Immature natural killer cell (primary cell): ENCODE measurements around the gene RASSF7. TPM values are rescaled to one million over a fixed set of nuclear protein-coding genes. Genes with fewer than 3 reads are reported as not detected.

Experiments used
- DNase-seq, 3 donors: peaks; one replicate each; pipeline ENCODE4 v3.0.0; 2022; ENCODE audit warnings: mixed read lengths in 1 of 3
- H3K27ac Mint-ChIP-seq, 6 donors: one replicate each; pipeline ENCODE4 v1.8.0; 2020; ENCODE audit warnings: mixed read lengths in 6 of 6, mild to moderate bottlenecking in 5 of 6, inconsistent platforms in 4 of 6, moderate library complexity in 3 of 6
- H3K27me3 Mint-ChIP-seq, 3 donors: one replicate each; pipeline ENCODE4 v1.8.0; 2020 to 2021; ENCODE audit warnings: low read depth in 3 of 3, mild to moderate bottlenecking in 3 of 3, mixed read lengths in 3 of 3, moderate library complexity in 3 of 3, inconsistent platforms in 1 of 3
- H3K36me3 Mint-ChIP-seq, 3 donors: one replicate each; pipeline ENCODE4 v1.8.0; 2020; ENCODE audit warnings: mixed read lengths in 3 of 3, inconsistent platforms in 2 of 3, mild to moderate bottlenecking in 2 of 3
- H3K4me1 Mint-ChIP-seq, 2 donors: one replicate each; pipeline ENCODE4 v1.8.0; 2020; ENCODE audit warnings: inconsistent platforms in 2 of 2, mild to moderate bottlenecking in 2 of 2, mixed read lengths in 2 of 2, moderate library complexity in 1 of 2
- H3K4me3 Mint-ChIP-seq, 5 donors: one replicate each; pipeline ENCODE4 v1.8.0; 2020; ENCODE audit warnings: mild to moderate bottlenecking in 5 of 5, mixed read lengths in 5 of 5, inconsistent platforms in 3 of 5, moderate library complexity in 3 of 5
- H3K9me3 Mint-ChIP-seq, 6 donors: one replicate each; pipeline ENCODE4 v1.8.0; 2020; ENCODE audit warnings: mild to moderate bottlenecking in 6 of 6, mixed read lengths in 6 of 6, inconsistent platforms in 4 of 6, moderate library complexity in 3 of 6
- polyA plus RNA-seq, 3 donors: library from polyadenylated mRNA; unstranded; fragments of 300-500 nt; fragmentation: Illumina TruSeq; gene quantifications; one replicate each; pipeline ENCODE4 v1.2.3, GENCODE V29; 2021

The RASSF7 gene
- polyA plus RNA-seq, 3 donors from 2014 or later, result 20.3 to 31.9 (median 31.5) TPM

DNA sequence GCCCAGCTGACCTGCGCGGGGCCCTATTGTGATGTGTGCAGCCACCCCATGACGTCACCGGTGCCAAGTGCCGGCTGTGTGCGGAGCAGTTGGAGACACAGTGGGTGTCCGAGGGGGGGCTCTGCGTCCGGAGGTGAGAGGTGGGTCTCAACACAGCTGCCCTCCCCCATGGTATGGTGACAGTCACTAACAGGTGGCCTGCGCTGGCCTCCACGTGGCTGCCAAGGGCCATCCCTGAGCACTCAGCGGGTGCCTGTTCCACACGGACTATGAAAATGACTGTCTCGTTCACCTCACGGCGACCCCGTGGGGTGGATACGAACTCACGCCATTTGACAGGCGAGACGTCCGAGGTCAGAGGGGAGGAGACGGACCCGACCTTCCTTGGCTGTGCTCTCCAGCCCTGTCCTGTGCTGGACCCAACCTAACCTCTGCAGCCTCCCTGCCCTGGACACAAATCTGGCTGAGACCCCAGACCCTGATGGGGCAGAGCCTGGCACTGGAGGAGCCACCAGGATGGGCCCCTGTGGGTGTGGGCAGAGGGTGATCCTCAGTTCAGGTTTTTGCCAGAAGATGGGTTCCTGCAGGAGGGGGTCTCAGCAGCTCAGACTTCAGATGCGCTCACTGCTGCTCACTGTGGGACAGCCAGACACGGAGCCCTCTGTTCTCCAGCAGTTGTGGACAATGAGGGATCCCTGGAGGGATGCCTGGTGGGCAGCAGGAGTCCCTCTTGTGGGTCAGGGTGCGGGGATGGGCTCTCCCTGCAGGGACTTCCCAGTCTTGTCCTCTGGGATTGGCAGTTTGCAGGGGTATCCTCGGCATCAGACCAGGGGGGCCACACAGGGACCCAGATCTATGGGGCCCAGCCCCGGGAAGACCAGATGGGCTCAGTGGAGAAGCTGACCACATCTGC is 31.7 kb upstream of the RASSF7 start:
- H3K27ac Mint-ChIP-seq, result no peak overlapping the region

DNA sequence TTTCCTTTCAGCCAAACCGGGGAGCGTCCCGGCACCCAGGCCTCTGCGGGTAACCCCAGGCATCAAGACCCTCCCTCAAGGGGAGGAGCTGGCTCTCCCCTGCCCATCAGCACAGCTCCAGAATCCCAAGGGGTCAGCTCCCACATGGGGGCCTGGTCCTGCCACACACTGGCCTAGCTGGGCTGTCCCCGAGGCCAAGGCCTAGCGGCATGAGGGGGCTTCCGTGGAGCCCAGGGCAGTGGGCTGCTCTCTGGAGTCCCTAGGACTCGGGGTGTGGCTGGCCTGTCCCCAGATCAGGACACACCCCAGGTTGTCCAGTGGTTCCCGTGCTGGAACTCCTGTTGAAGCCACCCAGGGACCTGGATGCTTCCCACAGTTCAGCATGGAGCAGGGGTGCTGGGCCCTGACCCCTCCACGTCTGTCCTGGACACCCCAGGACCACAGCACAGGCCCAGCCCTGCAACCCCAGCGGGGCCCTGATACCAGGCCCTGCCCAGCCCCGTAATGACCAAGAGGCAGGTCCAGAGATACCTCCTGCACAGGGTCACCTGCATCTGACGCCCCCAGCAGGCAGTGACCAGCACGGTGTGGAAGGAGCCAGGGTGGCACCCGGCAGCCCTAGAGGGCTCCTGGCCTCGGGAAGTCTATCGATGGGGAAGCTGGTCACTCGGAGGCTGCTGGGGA is 30.9 kb upstream of the RASSF7 start:
- no peak overlapping the region for H3K27ac Mint-ChIP-seq
- no peaks in the 10 kb centered on the region for H3K9me3 Mint-ChIP-seq
- no peaks in the 10 kb centered on the region for H3K27me3 Mint-ChIP-seq

More for the DNA sequence above, 31.7 kb upstream of the RASSF7 start:
- Mint-ChIP-seq H3K27me3 (peaks cover 0 to under 1% (median 0%) of the 10 kb centered on the region in 3 donors), H3K4me1 (peaks cover 0 to 2% of the 10 kb centered on the region in 2 donors), H3K4me3 (no peak overlapping the region), H3K9me3 (no peaks in the 10 kb centered on the region), H3K36me3 (no peaks in the 10 kb centered on the region)
- no peak for DNase-seq

DNA sequence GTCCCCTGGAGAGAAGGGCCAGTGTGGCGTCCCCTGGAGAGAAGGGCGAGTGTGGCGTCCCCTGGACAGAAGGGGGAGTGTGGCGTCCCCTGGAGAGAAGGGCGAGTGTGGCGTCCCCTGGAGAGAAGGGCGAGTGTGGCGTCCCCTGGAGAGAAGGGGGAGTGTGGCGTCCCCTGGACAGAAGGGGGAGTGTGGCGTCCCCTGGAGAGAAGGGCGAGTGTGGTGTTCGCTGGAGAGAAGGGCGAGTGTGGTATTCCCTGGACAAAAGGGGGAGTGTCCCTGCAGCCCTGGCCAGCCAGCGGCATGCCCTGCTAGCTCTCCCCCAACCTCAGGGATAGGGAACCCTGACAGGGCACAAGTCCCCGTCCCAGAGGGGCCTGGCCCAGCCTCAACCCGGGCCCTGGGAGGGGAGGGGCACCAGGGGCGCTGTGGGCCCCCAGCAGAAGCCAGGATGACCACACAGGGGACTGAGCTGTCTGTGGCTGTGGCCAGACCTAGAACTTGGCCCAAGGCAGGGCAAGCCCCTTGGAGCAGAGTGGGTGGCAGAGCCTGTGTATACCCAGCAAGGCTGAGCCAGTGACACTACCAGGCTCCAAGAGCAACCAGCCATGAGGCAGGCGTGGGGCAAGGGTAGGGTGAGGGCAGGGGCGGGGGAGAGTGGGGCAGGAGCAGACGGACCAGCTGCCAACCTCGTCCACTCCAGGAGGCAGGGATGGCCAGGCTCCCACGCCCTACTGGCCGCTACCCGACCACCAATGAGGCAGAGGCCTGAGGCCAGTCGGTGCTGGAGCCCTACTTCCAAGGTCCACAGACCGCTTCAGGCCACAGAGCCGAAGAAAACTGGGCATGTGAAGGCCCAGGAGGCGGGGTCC is 29.6 kb upstream of the RASSF7 start:
- Mint-ChIP-seq H3K36me3 (no peaks in the 10 kb centered on the region), H3K27me3 (peaks cover 0 to 2% (median 0%) of the 10 kb centered on the region in 3 donors), H3K4me1 (peaks cover 3 to 4% of the 10 kb centered on the region in 2 donors), H3K9me3 (no peaks in the 10 kb centered on the region), H3K27ac (no peak overlapping the region), H3K4me3 (peak overlapping the region in 1 of 5 donors; percentile 21)
- no peak for DNase-seq

More for the DNA sequence above, 30.9 kb upstream of the RASSF7 start:
- Mint-ChIP-seq H3K36me3 (no peaks in the 10 kb centered on the region), H3K4me1 (peaks cover 0 to 2% of the 10 kb centered on the region in 2 donors), H3K4me3 (no peak overlapping the region)
- DNase-seq, result no peak

DNA sequence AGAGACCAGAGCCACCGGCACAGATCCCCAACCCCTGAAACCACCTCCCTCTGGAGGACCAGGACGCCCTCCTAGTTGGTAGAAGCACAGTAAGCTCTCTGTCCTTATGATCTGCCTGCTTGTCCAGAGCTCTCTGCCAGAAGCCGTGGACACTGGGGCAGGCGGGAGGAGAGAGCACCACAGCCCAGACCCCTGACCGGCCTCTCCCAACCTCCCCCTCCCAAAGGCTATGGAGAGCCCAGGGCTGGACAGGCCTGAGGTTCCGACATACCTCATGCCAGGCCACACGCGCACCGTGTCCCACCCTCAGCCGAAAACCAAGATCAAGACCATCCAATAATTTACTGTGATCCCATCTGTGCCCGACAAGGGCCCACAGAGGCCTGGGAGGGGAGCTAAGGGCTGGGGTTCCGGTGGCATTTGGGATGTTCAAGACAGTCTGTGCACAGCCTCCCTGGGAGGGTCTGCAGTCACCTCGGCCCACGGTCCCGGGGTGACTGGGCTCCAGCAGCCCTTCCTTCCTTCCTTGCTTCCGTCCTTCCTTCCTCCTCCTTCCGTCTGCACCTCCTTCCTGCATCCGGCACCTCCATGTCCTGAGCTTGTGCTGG is 28.7 kb upstream of the RASSF7 start:
- DNase-seq, result no peak
- peak overlapping the region in 1 of 6 donors; percentile 48 for H3K27ac Mint-ChIP-seq
- H3K4me3 Mint-ChIP-seq, result peak overlapping the region in 2 of 5 donors; percentile 17 to 21

DNA sequence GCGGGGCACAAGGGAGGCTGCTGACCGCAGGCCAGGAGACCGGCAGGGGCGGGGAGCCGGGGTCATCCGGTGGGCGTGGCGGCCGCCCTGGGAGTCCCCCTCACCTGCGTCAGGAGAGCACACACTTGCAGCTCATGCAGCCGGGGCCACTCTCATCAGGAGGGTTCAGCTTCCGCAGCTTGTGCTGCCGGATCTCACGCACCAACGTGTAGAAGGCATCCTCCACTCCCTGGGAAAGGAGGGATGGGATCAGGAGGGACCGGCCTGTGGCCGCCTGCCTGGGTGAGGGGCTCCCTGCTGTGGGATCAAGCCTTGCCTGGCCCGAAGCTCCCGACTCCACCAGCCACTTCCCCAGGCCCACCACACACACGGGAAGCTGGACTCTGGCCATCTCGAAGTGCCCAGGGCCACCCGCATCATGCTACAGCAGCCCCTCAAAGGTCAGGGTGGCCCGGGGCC is 28.2 kb upstream of the RASSF7 start:
- H3K27ac Mint-ChIP-seq, result no peak overlapping the region
- no peak overlapping the region for H3K4me3 Mint-ChIP-seq
- no peaks in the 10 kb centered on the region for H3K9me3 Mint-ChIP-seq

More for the DNA sequence above, 28.7 kb upstream of the RASSF7 start:
- Mint-ChIP-seq H3K36me3 (no peaks in the 10 kb centered on the region), H3K9me3 (no peaks in the 10 kb centered on the region), H3K27me3 (peaks cover 0 to 5% (median 2%) of the 10 kb centered on the region in 3 donors), H3K4me1 (peaks cover 6 to 7% of the 10 kb centered on the region in 2 donors)

GRCh38 chr11:532986-533585 is 27.7 kb upstream of the RASSF7 start:
- Mint-ChIP-seq H3K27me3 (peaks cover 3 to 8% (median 5%) of the 10 kb centered on the region in 3 donors), H3K27ac (no peak overlapping the region), H3K4me1 (peaks cover 6 to 15% of the 10 kb centered on the region in 2 donors), H3K36me3 (no peaks in the 10 kb centered on the region), H3K4me3 (peak overlapping the region in 1 of 5 donors; percentile 35), H3K9me3 (no peaks in the 10 kb centered on the region)
- DNase-seq, result no peak

More for the DNA sequence above, 28.2 kb upstream of the RASSF7 start:
- peaks cover 6 to 10% of the 10 kb centered on the region in 2 donors for H3K4me1 Mint-ChIP-seq
- no peaks in the 10 kb centered on the region for H3K36me3 Mint-ChIP-seq
- DNase-seq, result no peak
- H3K27me3 Mint-ChIP-seq, result peaks cover 3 to 8% (median 5%) of the 10 kb centered on the region in 3 donors

DNA sequence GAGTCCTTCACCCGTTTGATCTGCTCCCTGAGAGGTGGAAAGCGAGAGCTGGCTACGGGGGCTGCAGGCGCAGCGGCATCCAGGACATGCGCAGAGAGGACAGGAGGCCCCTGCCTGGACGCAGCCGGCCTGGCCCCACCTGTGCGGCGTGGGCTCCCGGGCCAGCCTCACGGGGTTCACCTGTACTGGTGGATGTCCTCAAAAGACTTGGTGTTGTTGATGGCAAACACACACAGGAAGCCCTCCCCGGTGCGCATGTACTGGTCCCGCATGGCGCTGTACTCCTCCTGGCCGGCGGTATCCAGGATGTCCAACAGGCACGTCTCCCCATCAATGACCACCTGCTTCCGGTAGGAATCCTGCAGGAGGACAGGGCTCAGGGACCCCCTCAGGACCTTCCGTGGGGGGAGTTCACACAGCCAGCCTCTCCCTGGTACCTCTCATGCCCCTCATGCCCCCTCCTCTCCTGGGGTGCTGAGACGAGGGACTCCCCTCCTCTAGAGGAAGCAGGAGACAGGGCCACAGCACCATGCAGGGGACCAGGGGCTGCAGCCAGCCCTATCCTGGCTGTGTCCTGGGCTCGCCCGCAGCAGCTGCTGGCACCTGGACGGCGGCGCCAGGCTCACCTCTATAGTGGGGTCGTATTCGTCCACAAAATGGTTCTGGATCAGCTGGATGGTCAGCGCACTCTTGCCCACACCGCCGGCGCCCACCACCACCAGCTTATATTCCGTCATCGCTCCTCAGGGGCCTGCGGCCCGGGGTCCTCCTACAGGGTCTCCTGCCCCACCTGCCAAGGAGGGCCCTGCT is 27.0 kb upstream of the RASSF7 start:
- H3K4me3 Mint-ChIP-seq, result peak overlapping the region in 2 of 5 donors; percentile 35 to 42

DNA sequence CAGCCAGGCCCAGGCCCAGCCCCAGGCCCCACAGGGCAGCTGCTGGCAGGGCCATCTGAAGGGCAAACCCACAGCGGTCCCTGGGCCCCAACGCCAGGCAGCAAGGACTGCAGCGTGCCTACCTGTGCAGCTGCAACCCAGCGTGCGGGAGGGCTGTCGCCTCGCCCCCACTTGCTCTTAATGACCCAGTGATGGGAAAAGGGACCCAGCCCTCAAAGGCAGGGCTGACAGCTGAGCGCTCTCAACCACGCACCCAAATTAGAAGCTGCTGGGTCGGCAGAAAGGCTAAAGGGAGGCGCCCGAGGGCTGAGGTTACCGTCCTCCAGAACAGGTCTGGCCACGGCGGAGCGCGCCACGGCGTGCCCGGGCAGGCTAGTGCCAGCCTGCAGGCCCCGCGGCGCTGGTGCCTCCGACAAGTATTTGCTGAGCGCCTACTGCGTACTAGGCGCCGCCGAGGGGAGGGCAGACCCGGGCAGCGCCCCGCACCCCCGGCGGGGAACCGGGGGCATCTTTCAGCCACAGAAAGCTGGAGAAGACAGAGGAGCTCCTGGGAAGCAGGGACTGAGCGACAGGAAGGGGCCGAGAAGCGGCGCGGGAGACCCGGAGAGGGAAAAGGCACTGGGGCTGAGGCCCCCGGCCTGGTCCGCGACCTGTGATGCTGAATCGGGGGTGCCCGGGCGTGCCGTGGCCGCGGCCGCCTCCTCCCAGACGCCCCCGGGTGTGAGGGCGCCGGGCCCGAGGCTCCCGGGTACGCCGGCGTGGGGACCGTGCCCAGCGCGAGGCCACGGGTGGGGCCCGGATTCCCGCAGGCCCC is 26.2 kb upstream of the RASSF7 start:
- peak in 2 of 3 donors; percentile 18 to 32 for DNase-seq
- H3K9me3 Mint-ChIP-seq, result no peaks in the 10 kb centered on the region
- H3K4me1 Mint-ChIP-seq, result peaks cover 6 to 20% of the 10 kb centered on the region in 2 donors
- H3K4me3 Mint-ChIP-seq, result peak overlapping the region; percentile 30 to 63 (median 55)
- no peak overlapping the region for H3K27ac Mint-ChIP-seq
- peaks cover 4 to 8% (median 5%) of the 10 kb centered on the region in 3 donors for H3K27me3 Mint-ChIP-seq
- no peaks in the 10 kb centered on the region for H3K36me3 Mint-ChIP-seq

More for the DNA sequence above, 27.0 kb upstream of the RASSF7 start:
- Mint-ChIP-seq H3K36me3 (no peaks in the 10 kb centered on the region), H3K4me1 (peaks cover 6 to 20% of the 10 kb centered on the region in 2 donors), H3K27ac (no peak overlapping the region), H3K27me3 (peaks cover 4 to 8% (median 5%) of the 10 kb centered on the region in 3 donors), H3K9me3 (no peaks in the 10 kb centered on the region)
- DNase-seq, result no peak

DNA sequence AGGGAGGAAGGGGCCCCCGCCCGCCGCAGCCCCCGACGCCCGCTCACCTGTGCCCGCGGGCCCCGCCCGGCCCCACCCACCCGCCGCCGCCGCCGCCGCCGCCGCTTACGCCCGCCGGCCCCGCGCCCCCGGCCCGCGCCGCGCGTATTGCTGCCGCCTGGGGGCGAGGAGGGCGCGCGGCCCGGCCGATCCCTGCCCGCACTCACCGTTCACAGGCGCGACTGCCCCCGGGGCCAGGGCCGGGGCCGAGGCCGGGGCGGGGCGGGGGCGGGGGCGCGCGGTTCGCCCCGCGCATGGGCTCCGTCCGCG is 25.6 kb upstream of the RASSF7 start:
- H3K36me3 Mint-ChIP-seq, result no peaks in the 10 kb centered on the region
- H3K9me3 Mint-ChIP-seq, result no peaks in the 10 kb centered on the region
- no peak for DNase-seq
- H3K4me1 Mint-ChIP-seq, result peaks cover 6 to 20% of the 10 kb centered on the region in 2 donors
- peaks cover 4 to 8% (median 5%) of the 10 kb centered on the region in 3 donors for H3K27me3 Mint-ChIP-seq
- peak overlapping the region in 1 of 5 donors; percentile 12 for H3K4me3 Mint-ChIP-seq
- H3K27ac Mint-ChIP-seq, result no peak overlapping the region

DNA sequence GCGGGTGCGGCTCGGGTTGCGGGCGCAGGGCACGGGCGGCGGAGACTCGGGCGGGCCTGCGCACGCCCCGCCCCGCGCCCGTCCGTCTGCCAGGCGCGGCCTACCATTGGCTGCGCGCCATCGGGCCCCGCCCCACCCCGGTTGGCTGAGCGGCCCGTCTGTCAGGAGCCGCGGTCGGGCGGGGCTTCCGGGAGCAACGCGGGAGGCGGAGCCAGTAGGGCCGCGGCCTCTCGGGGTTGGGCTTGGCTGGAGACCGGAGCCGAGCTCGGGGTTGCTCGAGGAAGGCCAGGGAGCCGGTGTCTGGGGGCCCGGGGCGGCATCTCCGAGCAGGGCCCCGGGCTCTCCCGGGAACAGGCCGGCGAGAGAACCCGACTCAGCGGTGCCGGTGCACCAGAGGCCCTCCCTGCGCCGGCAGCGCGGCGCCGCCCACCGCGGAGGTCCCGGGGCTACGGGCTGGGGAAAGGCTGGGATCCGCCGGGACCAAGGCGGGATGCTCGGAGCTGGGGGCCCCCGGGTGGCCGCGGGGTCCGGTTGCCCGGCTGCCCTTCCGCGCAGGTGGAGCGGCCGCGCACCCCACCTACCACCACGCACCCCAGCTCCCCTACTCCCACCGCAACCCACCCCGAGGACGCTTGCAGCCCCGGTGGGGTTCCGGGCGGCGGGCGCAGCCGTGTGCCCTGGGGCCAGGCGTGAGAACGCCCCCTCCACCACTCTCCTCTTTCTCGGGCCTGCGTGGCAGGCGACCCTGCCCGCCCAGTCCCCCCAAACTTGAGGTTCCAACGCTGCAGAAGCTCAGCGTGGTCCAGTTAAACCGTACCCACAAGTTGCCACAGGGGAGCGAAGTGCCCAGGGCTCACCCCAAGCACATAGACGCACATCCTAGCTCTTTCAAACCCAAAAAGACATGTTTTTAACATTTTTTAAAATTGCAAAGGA is 25.0 kb upstream of the RASSF7 start, which contains the start of gene HRAS:
Gene HRAS, minus strand, starts transcription at position 58 of the 936 bp plus-strand sequence.
- peak within 1 kb of the TSS; percentile 86 to 95 (median 92) for H3K4me3 Mint-ChIP-seq
- no peaks in the 10 kb centered on the region for H3K36me3 Mint-ChIP-seq
- H3K27me3 Mint-ChIP-seq, result peaks cover 4 to 8% (median 5%) of the 10 kb centered on the region in 3 donors
- DNase-seq, result peak; percentile 95 to 97 (median 97)
- peaks cover 6 to 20% of the 10 kb centered on the region in 2 donors for H3K4me1 Mint-ChIP-seq
- peak within 1 kb of the TSS; percentile 91 to 96 (median 94) for H3K27ac Mint-ChIP-seq
- no peaks in the 10 kb centered on the region for H3K9me3 Mint-ChIP-seq
